RWPE2 (cell line): ENCODE data around the gene TMEM233.

Experiments used
- ATAC-seq: fragments of 200-7000 bp; cut with Tn5 transposase; 3 replicates; pipeline ENCODE4 v1.9.1; 2021; ENCODE audit warnings: low read depth
- DNase-seq: peaks from one replicate; pipeline ENCODE4 v3.0.0-alpha.2; 2020; ENCODE audit warnings: low spot score
- H3K27ac ChIP-seq: fragments of 450-650 bp; 2 replicates; pipeline ENCODE4 v1.5.1; 2017; ENCODE audit warnings: mild to moderate bottlenecking; ENCODE audit not compliant: poor library complexity, severe bottlenecking
- H3K27me3 ChIP-seq: fragments of 250-450 bp; sonication (Bioruptor Pico); 2 replicates; pipeline ENCODE4 v1.5.1; 2021; ENCODE audit warnings: mild to moderate bottlenecking, moderate library complexity; ENCODE audit not compliant: insufficient read depth, poor library complexity, severe bottlenecking
- H3K36me3 ChIP-seq: fragments of 250-450 bp; sonication (Bioruptor Pico); 2 replicates; pipeline ENCODE4 v1.5.1; 2020; ENCODE audit warnings: low read depth, mild to moderate bottlenecking, moderate library complexity
- H3K4me1 ChIP-seq: fragments of 250-450 bp; sonication (Bioruptor Pico); 2 replicates; pipeline ENCODE4 v1.5.1; 2021; ENCODE audit warnings: mild to moderate bottlenecking, moderate library complexity; ENCODE audit not compliant: insufficient read depth, poor library complexity, severe bottlenecking
- H3K4me3 ChIP-seq: fragments of 250-450 bp; sonication (Bioruptor Pico); 2 replicates; pipeline ENCODE4 v1.5.1; 2021; ENCODE audit warnings: mild to moderate bottlenecking, moderate library complexity; ENCODE audit not compliant: severe bottlenecking
- H3K9me3 ChIP-seq: fragments of 250-450 bp; sonication (Bioruptor Pico); 2 replicates; pipeline ENCODE4 v1.5.1; 2021; ENCODE audit warnings: mild to moderate bottlenecking, moderate library complexity; ENCODE audit not compliant: severe bottlenecking
- TF ChIP-seq, protein P1 (sequence below): fragments of 450-650 bp; IDR thresholded peaks from one replicate; pipeline ENCODE4 v1.5.1; 2017; ENCODE audit warnings: mild to moderate bottlenecking, moderate library complexity; ENCODE audit not compliant: poor library complexity, severe bottlenecking

TMEM233 gene

GRCh38 chr12:119681728-119682638 lies 88.4 kb downstream of the TMEM233 start:
- H3K9me3 ChIP-seq = no peaks in the 10 kb centered on the region

DNA sequence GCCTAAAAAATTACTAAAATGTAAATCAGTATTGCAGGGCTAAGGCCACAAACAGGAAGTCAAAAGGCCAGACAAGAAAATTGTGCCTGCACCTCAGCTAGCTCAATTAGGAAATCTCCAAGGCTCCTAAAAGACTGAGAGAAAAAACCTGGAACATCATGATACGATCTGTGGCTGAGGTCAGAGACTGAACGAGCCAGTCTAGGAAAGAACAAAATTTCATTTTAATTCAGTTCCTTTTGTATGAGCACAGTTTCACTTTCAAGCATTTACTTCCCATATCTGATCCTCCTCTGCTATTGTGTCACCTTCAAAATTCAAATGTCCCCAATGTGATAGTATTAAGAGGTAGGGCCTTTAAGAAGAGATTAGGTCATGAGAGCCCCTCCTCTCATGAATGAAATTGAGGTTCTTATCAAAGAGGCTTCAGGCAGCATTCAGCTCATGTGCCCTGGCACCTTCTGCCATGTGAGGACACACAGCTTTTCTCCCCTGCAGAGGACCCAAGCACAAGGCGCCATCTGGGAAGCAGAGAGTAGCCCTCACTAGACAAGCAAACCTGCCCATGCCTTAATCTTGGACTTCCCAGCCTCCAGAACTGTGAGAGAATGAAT lies 89.2 kb downstream of the TMEM233 start:
- no peak for ATAC-seq
- TF ChIP-seq, protein P1, sequence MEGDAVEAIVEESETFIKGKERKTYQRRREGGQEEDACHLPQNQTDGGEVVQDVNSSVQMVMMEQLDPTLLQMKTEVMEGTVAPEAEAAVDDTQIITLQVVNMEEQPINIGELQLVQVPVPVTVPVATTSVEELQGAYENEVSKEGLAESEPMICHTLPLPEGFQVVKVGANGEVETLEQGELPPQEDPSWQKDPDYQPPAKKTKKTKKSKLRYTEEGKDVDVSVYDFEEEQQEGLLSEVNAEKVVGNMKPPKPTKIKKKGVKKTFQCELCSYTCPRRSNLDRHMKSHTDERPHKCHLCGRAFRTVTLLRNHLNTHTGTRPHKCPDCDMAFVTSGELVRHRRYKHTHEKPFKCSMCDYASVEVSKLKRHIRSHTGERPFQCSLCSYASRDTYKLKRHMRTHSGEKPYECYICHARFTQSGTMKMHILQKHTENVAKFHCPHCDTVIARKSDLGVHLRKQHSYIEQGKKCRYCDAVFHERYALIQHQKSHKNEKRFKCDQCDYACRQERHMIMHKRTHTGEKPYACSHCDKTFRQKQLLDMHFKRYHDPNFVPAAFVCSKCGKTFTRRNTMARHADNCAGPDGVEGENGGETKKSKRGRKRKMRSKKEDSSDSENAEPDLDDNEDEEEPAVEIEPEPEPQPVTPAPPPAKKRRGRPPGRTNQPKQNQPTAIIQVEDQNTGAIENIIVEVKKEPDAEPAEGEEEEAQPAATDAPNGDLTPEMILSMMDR = no peak

More at GRCh38 chr12:119681728-119682638, 88.4 kb downstream of the TMEM233 start:
- Histone ChIP-seq H3K4me1 (no peaks in the 10 kb centered on the region), H3K36me3 (peaks cover 50% of the 10 kb centered on the region), H3K27ac (no peak overlapping the region), H3K27me3 (no peaks in the 10 kb centered on the region), H3K4me3 (no peak overlapping the region)
- TF ChIP-seq, protein P1 = no peak
- DNase-seq (no peak), ATAC-seq (no peak)

GRCh38 chr12:119683413-119683812 lies 89.8 kb downstream of the TMEM233 start:
- no peak for ATAC-seq
- Histone ChIP-seq H3K36me3 (peaks cover 39% of the 10 kb centered on the region), H3K27ac (no peak overlapping the region)

More for the DNA sequence above, 89.2 kb downstream of the TMEM233 start:
- H3K27me3 ChIP-seq = no peaks in the 10 kb centered on the region
- H3K4me3 ChIP-seq = no peak overlapping the region
- peaks cover 46% of the 10 kb centered on the region for H3K36me3 ChIP-seq
- H3K4me1 ChIP-seq = no peaks in the 10 kb centered on the region
- DNase-seq = no peak
- no peaks in the 10 kb centered on the region for H3K9me3 ChIP-seq
- H3K27ac ChIP-seq = no peak overlapping the region

GRCh38 chr12:119683816-119684215 lies 90.2 kb downstream of the TMEM233 start:
- H3K9me3 ChIP-seq = no peaks in the 10 kb centered on the region
- H3K4me1 ChIP-seq = no peaks in the 10 kb centered on the region
- no peak overlapping the region for H3K27ac ChIP-seq
- H3K4me3 ChIP-seq = no peak overlapping the region
- ATAC-seq (no peak), DNase-seq (no peak)
- H3K36me3 ChIP-seq = peaks cover 35% of the 10 kb centered on the region
- H3K27me3 ChIP-seq = no peaks in the 10 kb centered on the region
- TF ChIP-seq, protein P1 = no peak

More at GRCh38 chr12:119683413-119683812, 89.8 kb downstream of the TMEM233 start:
- TF ChIP-seq, protein P1 = no peak
- DNase-seq = no peak
- H3K4me1 ChIP-seq = no peaks in the 10 kb centered on the region
- no peak overlapping the region for H3K4me3 ChIP-seq
- no peaks in the 10 kb centered on the region for H3K9me3 ChIP-seq
- H3K27me3 ChIP-seq = no peaks in the 10 kb centered on the region
